Small intestine (tissue), 7 donors: ENCODE data around the gene RASL10A. TPM values are rescaled to one million over a fixed set of nuclear protein-coding genes. Genes with fewer than 3 reads are reported as not detected.

ENCODE experiments used
- DNase-seq, 2 donors: peaks; one replicate each; pipeline versions ENCODE4 v3.0.0 to v3.0.0-alpha.2; 2013
- FAIRE-seq: peaks from 2 replicates; lab custom pipeline; 2012; peaks lifted over from hg19 to GRCh38; lab: Jason Lieb, UNC
- H3K27ac ChIP-seq, 3 donors: one replicate each; pipeline ENCODE4 v1.5.1; 2013; ENCODE audit warnings: low read length in 2 of 3, mild to moderate bottlenecking in 2 of 3, control low read depth in 1 of 3, inconsistent platforms in 1 of 3, low read depth in 1 of 3, moderate library complexity in 1 of 3
- H3K27me3 ChIP-seq, 3 donors: one replicate each; pipeline ENCODE4 v1.6.1; 2013; ENCODE audit warnings: low read length in 3 of 3, inconsistent platforms in 1 of 3; ENCODE audit not compliant: control insufficient read depth in 3 of 3, insufficient read depth in 3 of 3
- H3K36me3 ChIP-seq, 3 donors: one replicate each; pipeline ENCODE4 v1.6.1; 2013; ENCODE audit warnings: low read length in 3 of 3, inconsistent platforms in 1 of 3, low read depth in 1 of 3, mild to moderate bottlenecking in 1 of 3, moderate library complexity in 1 of 3; ENCODE audit not compliant: control insufficient read depth in 3 of 3, insufficient read depth in 2 of 3
- H3K4me1 ChIP-seq, 3 donors: one replicate each; pipeline ENCODE4 v1.6.1; 2013; ENCODE audit warnings: low read length in 2 of 3, inconsistent platforms in 1 of 3, low read depth in 1 of 3, mild to moderate bottlenecking in 1 of 3, moderate library complexity in 1 of 3; ENCODE audit not compliant: control insufficient read depth in 3 of 3, insufficient read depth in 2 of 3
- H3K4me3 ChIP-seq, 3 donors: one replicate each; pipeline ENCODE4 v1.5.1; 2013; ENCODE audit warnings: low read length in 3 of 3, control low read depth in 1 of 3, inconsistent platforms in 1 of 3, low read depth in 1 of 3, mild to moderate bottlenecking in 1 of 3, moderate library complexity in 1 of 3
- H3K9me3 ChIP-seq, 2 donors: one replicate each; pipeline ENCODE4 v1.6.1; 2013; ENCODE audit warnings: low read depth in 1 of 2, low read length in 1 of 2; ENCODE audit not compliant: control insufficient read depth in 2 of 2, insufficient read depth in 1 of 2
- WGBS, 3 donors: extraction: QIAGEN DNeasy Blood & Tissue Kit; methylation state at CpG; one replicate each; pipeline ENCODE4 v1.1.7; 2013; 5-methylcytosine and 5-hydroxymethylcytosine counted together
- polyA plus RNA-seq, 4 donors: library from polyadenylated mRNA; stranded (reverse) in 3 of 4; unstranded in 1 of 4; fragments of 200-250 nt in 3 of 4; fragments of 120-200 nt in 1 of 4; gene quantifications; one replicate each; pipeline versions ENCODE4 v1.2.1 to v1.2.3, GENCODE V29; 2013
- donor health status: healthy with polysubstance abuse.
- donor health status: control.
- donor health status: control.
- donor health status: Bipolar disorder and iron deficiency.
- donor health status: healthy.

The RASL10A gene
- polyA plus RNA-seq, 4 donors, result 0.74 to 4.1 (median 3.8) TPM

GRCh38 chr22:29308148-29308790 lies 7.2 kb downstream of the RASL10A start:
- peaks cover 0 to 7% (median under 1%) of the 10 kb centered on the region in 3 donors for H3K27me3 ChIP-seq
- DNase-seq (no peak), FAIRE-seq (no peak)
- H3K27ac ChIP-seq, result peak overlapping the region in 1 of 3 donors; percentile 61
- peaks cover 0 to 13% (median 0%) of the 10 kb centered on the region in 3 donors for H3K36me3 ChIP-seq
- 71 to 81% (median 81%) methylated on average over 46 to 50 of the region's 50 CpGs for WGBS, 3 donors
- peaks cover 5 to 48% (median 12%) of the 10 kb centered on the region in 3 donors for H3K4me1 ChIP-seq
- H3K9me3 ChIP-seq, result no peaks in the 10 kb centered on the region
- H3K4me3 ChIP-seq, result peak overlapping the region in 1 of 3 donors; percentile 77

GRCh38 chr22:29307596-29308147 lies 7.8 kb downstream of the RASL10A start:
- H3K4me1 ChIP-seq, result peaks cover 11 to 54% (median 12%) of the 10 kb centered on the region in 3 donors
- no peaks in the 10 kb centered on the region for H3K9me3 ChIP-seq
- no peak for FAIRE-seq
- peaks cover 0 to 2% (median 0%) of the 10 kb centered on the region in 3 donors for H3K27me3 ChIP-seq
- DNase-seq, result no peak
- peaks cover 0 to 19% (median 0%) of the 10 kb centered on the region in 3 donors for H3K36me3 ChIP-seq
- 61 to 71% (median 62%) methylated on average over 20 of the region's 20 CpGs for WGBS, 3 donors
- peak overlapping the region; percentile 65 to 78 (median 77) for H3K4me3 ChIP-seq
- peak overlapping the region in 1 of 3 donors; percentile 68 for H3K27ac ChIP-seq

GRCh38 chr22:29306835-29307595 lies 8.5 kb downstream of the RASL10A start:
- no peaks in the 10 kb centered on the region for H3K27me3 ChIP-seq
- H3K36me3 ChIP-seq, result peaks cover 0 to 22% (median 0%) of the 10 kb centered on the region in 3 donors
- DNase-seq, result peak; percentile 80 to 90
- peaks cover 11 to 55% (median 12%) of the 10 kb centered on the region in 3 donors for H3K4me1 ChIP-seq
- H3K9me3 ChIP-seq, result no peaks in the 10 kb centered on the region
- peak overlapping the region; percentile 47 to 72 (median 72) for H3K27ac ChIP-seq
- 4 to 11% (median 7%) methylated on average over 56 to 83 of the region's 83 CpGs for WGBS, 3 donors
- FAIRE-seq, result no peak
- H3K4me3 ChIP-seq, result peak overlapping the region; percentile 65 to 78 (median 77)

- H3K4me3 ChIP-seq, result peak within 1 kb of the TSS; percentile 65 to 78 (median 77)
- FAIRE-seq (no peak), DNase-seq (peak; percentile 81 to 86)
- no peaks in the 10 kb centered on the region for H3K27me3 ChIP-seq
- peaks cover 0 to 26% (median 0%) of the 10 kb centered on the region in 3 donors for H3K36me3 ChIP-seq
- 0 to 1% (median 1%) methylated on average over 34 to 40 of the region's 40 CpGs for WGBS, 3 donors
- no peaks in the 10 kb centered on the region for H3K9me3 ChIP-seq
- peak within 1 kb of the TSS; percentile 47 to 72 (median 72) for H3K27ac ChIP-seq
- peaks cover 12 to 53% (median 14%) of the 10 kb centered on the region in 3 donors for H3K4me1 ChIP-seq
These were observed 9.2 kb downstream of the RASL10A start, which contains the start of gene GAS2L1 for GRCh38 chr22:29306175-29306834. Gene GAS2L1 (plus strand): TSS chr22:29306650. CDS start chr22:29308106, 1,456 bp downstream.

- no peaks in the 10 kb centered on the region for H3K9me3 ChIP-seq
- no peak for DNase-seq
- FAIRE-seq, result no peak
- peaks cover 0 to 31% (median under 1%) of the 10 kb centered on the region in 3 donors for H3K36me3 ChIP-seq
- H3K27ac ChIP-seq, result peak overlapping the region in 1 of 3 donors; percentile 22
- 41 to 50% (median 47%) methylated on average over 7 of the region's 7 CpGs for WGBS, 3 donors
- H3K4me3 ChIP-seq, result peak overlapping the region in 1 of 3 donors; percentile 78
- H3K4me1 ChIP-seq, result peaks cover 12 to 48% (median 14%) of the 10 kb centered on the region in 3 donors
- no peaks in the 10 kb centered on the region for H3K27me3 ChIP-seq
These were observed 9.7 kb downstream of the RASL10A start for GRCh38 chr22:29305836-29306174.

- Histone ChIP-seq H3K4me3 (no peak overlapping the region), H3K36me3 (peaks cover 22 to 53% (median 22%) of the 10 kb centered on the region in 3 donors), H3K27ac (peak overlapping the region in 2 of 3 donors; percentile 59 to 69), H3K9me3 (no peaks in the 10 kb centered on the region), H3K4me1 (peaks cover 2 to 25% (median 8%) of the 10 kb centered on the region in 3 donors), H3K27me3 (no peaks in the 10 kb centered on the region)
- WGBS, 3 donors, result 13 to 43% (median 31%) methylated on average over 13 of the region's 13 CpGs
- no peak for FAIRE-seq
- DNase-seq, result peak in 1 of 2 donors; percentile 93
These were observed 12.6 kb downstream of the RASL10A start for GRCh38 chr22:29302681-29303465.

GRCh38 chr22:29302402-29302680 lies 13.2 kb downstream of the RASL10A start:
- DNase-seq (no peak), FAIRE-seq (no peak)
- Histone ChIP-seq H3K36me3 (peaks cover 26 to 59% (median 26%) of the 10 kb centered on the region in 3 donors), H3K9me3 (no peaks in the 10 kb centered on the region), H3K4me3 (no peak overlapping the region), H3K27me3 (no peaks in the 10 kb centered on the region), H3K4me1 (peaks cover 0 to 20% (median 8%) of the 10 kb centered on the region in 3 donors), H3K27ac (peak overlapping the region in 2 of 3 donors; percentile 59 to 69)
- 13 to 56% (median 32%) methylated on average over 2 of the region's 2 CpGs for WGBS, 3 donors
